H1 (cell line): ENCODE measurements around the gene GNG14. TPM values are rescaled to one million over a fixed set of nuclear protein-coding genes. Genes with fewer than 3 reads are reported as not detected.

Experiments used
- EGR1 ChIP-seq: IDR thresholded peaks from 2 replicates; pipeline ENCODE4 v1.6.1; 2011; ENCODE audit warnings: low read depth, low read length, borderline replicate concordance
- GABPA ChIP-seq: IDR thresholded peaks from 2 replicates; pipeline ENCODE4 v1.6.1; 2011; ENCODE audit warnings: mild to moderate bottlenecking, low read length, moderate library complexity, borderline replicate concordance; ENCODE audit not compliant: insufficient read depth
- HDAC6 ChIP-seq: IDR thresholded peaks from one replicate; pipeline ENCODE4 v1.7.1; 2012; ENCODE audit warnings: low read depth, mild to moderate bottlenecking, inconsistent platforms, low read length, moderate library complexity
- MAFK ChIP-seq: IDR thresholded peaks from 2 replicates; pipeline ENCODE4 v1.6.1; 2012; ENCODE audit warnings: low read depth, mild to moderate bottlenecking, improper control_type of control experiment, low read length
- NANOG ChIP-seq: IDR thresholded peaks from 2 replicates; pipeline ENCODE4 v1.6.1; 2011; ENCODE audit warnings: low read length, low read depth, mild to moderate bottlenecking, inconsistent platforms; ENCODE audit not compliant: insufficient read depth, poor library complexity, severe bottlenecking
- POLR2A ChIP-seq, 2 experiments: IDR thresholded peaks; 1 replicate in 1 of 2; 2 replicates in 1 of 2; pipeline ENCODE4 v1.6.1; 2011; ENCODE audit warnings: low read depth in 2 of 2, low read length in 2 of 2, mild to moderate bottlenecking in 2 of 2; ENCODE audit errors: control extremely low read depth in 1 of 2
- SAP30 ChIP-seq: fragments of 300-600 bp; sonication (generic); IDR thresholded peaks from 2 replicates; pipeline ENCODE4 v1.7.1; 2012; ENCODE audit warnings: low read length, moderate library complexity, mild to moderate bottlenecking, inconsistent platforms; ENCODE audit not compliant: insufficient read depth, insufficient replicate concordance
- TBP ChIP-seq: IDR thresholded peaks from 2 replicates; pipeline ENCODE4 v1.6.1; 2011; ENCODE audit warnings: low read depth, low read length, improper control_type of control experiment
- USF2 ChIP-seq: IDR thresholded peaks from 2 replicates; pipeline ENCODE4 v1.6.1; 2011; ENCODE audit warnings: low read length, improper control_type of control experiment
- polyA plus RNA-seq, 7 experiments: library from polyadenylated mRNA; depleted of rRNA in 3 of 7; stranded (reverse) in 5 of 7; unstranded in 2 of 7; fragments of >200 nt in 5 of 7; fragments of 200-250 nt in 2 of 7; gene quantifications; 1 replicate in 5 of 7; 2 replicates in 1 of 7; 4 replicates in 1 of 7; pipeline versions ENCODE4 v1.2.1 to v1.2.3, GENCODE V29; 2011 to 2013; ENCODE audit warnings: missing spikeins in 2 of 7, mixed read lengths in 2 of 7
- total RNA-seq: library from RNA; stranded (reverse); fragmentation: NEBNext Ultra II Directional; extraction: Animal tissue kit (Norgen Biotek cat#: 25700); gene quantifications from 2 replicates; pipeline ENCODE4 v1.2.1, GENCODE V29; 2021

The GNG14 gene
- total and polyA plus RNA-seq, 2 of the 8 experiments (the other 6 are each of a cell fraction or from before 2014, with no cell fraction given), result not detected

DNA sequence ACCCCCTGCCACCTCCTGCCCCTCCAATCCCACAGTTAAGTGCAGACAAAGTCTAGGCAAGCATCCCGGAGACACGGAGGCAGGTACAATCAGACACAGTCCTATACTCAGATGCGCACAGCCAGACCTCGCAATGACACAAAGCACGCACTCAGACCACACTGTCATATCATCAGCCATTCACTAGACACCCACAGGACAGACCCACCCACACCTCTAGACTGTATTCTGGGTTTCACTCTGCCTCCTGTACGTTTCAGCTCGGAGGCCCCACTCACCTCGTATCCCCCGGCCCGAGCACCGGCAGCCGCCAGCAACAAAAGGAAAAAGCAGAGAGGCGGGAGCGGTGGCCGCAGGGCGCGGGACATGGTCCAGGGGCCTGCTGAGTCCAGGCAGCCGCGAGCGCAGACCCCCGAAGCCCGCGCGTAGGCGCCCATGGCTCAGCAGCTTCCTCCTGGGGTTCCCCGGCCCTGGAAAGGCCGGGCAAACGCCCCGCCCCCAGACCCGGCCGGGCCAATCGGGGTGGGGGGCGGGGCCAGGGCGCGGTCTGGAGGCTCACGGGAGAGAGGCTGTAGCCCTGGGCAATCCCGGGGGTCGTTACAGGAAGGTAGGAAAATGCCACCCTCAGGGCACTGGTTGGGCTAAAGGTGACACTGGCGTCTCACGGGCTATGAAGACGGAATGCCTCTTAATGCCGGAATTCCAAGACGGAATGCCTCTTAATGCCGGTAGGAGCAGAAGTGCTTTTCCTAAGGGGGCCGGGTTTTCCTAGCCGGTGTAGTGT, 21.3 kb upstream of the GNG14 start, which contains the start of the genes MAN2B1 and WDR83 (continued):
- TF ChIP-seq USF2 (no peak), TBP (peak; percentile 31; the same call in 1 of the 2 replicates), MAFK (no peak), HDAC6 (no peak), GABPA (no peak), EGR1 (peak; percentile 6; the same call in 1 of the 2 replicates), NANOG (no peak), POLR2A (IDR thresholded peaks at IDR 0.05; ENCODE audit: control extremely low read depth in 1 of 2, low read depth in 2 of 2, low read length in 2 of 2) (peak in 1 of 2 experiments; percentile 67; a peak in 2 of 3 replicates), SAP30 (no peak)
